Activated CD8-positive, alpha-beta T cell treated with anti-CD3 and anti-CD28 coated beads, Interleukin-2, amount 10 ng/mL, durations not matched to agents 7 days and 5 days (primary cell): ENCODE measurements around the gene TMA7. TPM values are rescaled to one million over a fixed set of nuclear protein-coding genes. Genes with fewer than 3 reads are reported as not detected.

ENCODE experiments used
- ATAC-seq: fragments of 150-1000 bp; cut with Tn5 transposase; one replicate; pipeline ENCODE4 v1.10.0; 2021; ENCODE audit warnings: moderate library complexity
- CTCF ChIA-PET: fragments of 350-600 bp; sonication (Branson Sonifier 250); formaldehyde crosslinking; loops from one replicate; lab custom pipeline; 2021; ENCODE audit warnings: antibody characterized with exemption; lab: Charles Lee
- POLR2A ChIA-PET: fragments of 350-600 bp; sonication (Branson Sonifier 250); formaldehyde crosslinking; loops from one replicate; lab custom pipeline; 2021; ENCODE audit warnings: antibody characterized with exemption; lab: Charles Lee
- DNase-seq: peaks from one replicate; pipeline ENCODE4 v3.0.0-alpha.2; 2020
- H3K27ac Mint-ChIP-seq: one replicate; pipeline ENCODE4 v1.8.0; 2021; ENCODE audit warnings: mild to moderate bottlenecking, mixed read lengths
- H3K27me3 Mint-ChIP-seq: one replicate; pipeline ENCODE4 v1.8.0; 2021; ENCODE audit warnings: low read depth, mixed read lengths
- H3K36me3 Mint-ChIP-seq: one replicate; pipeline ENCODE4 v1.8.0; 2021; ENCODE audit warnings: low read depth, mixed read lengths
- H3K4me1 Mint-ChIP-seq: one replicate; pipeline ENCODE4 v1.8.0; 2021; ENCODE audit warnings: low read depth, mixed read lengths
- H3K4me3 Mint-ChIP-seq: one replicate; pipeline ENCODE4 v1.8.0; 2021; ENCODE audit warnings: mild to moderate bottlenecking, mixed read lengths
- H3K9me3 Mint-ChIP-seq: one replicate; pipeline ENCODE4 v1.8.0; 2022; ENCODE audit warnings: mixed read lengths; ENCODE audit not compliant: insufficient read depth
- total RNA-seq, 2 experiments: library from RNA; stranded (reverse); gene quantifications; one replicate each; pipeline ENCODE4 v1.2.3, GENCODE V29; 2021

The TMA7 gene
- total RNA-seq, 2 experiments from 2014 or later, result 339 to 364 TPM

- ATAC-seq, result no peak
- Mint-ChIP-seq H3K4me1 (peaks cover 17% of the 10 kb centered on the region), H3K9me3 (no peaks in the 10 kb centered on the region)
Observed at GRCh38 chr3:48426401-48426909, 13.6 kb upstream of the TMA7 start.

GRCh38 chr3:48426944-48427629, 13.0 kb upstream of the TMA7 start:
- POLR2A ChIA-PET, result interaction anchor here (1.3 kb wide), 1 partner anchor 12 kb away, joined by 3 read pairs; the partner anchor contains the start of gene CCDC51
- H3K4me3 Mint-ChIP-seq, result no peak overlapping the region
- peaks cover 7% of the 10 kb centered on the region for H3K36me3 Mint-ChIP-seq
- CTCF ChIA-PET, result interaction anchor here (1.6 to 6.0 kb wide), 2 partner anchors 9 to 27 kb away, joined by 6 to 59 read pairs; no protein-coding TSS in a partner anchor
- no peaks in the 10 kb centered on the region for H3K9me3 Mint-ChIP-seq
- peaks cover 18% of the 10 kb centered on the region for H3K27me3 Mint-ChIP-seq
- peak overlapping the region; percentile 6 for H3K27ac Mint-ChIP-seq
- ATAC-seq, result no peak
- no peak for DNase-seq
- H3K4me1 Mint-ChIP-seq, result peaks cover 13% of the 10 kb centered on the region

More at GRCh38 chr3:48426401-48426909, 13.6 kb upstream of the TMA7 start:
- DNase-seq, result no peak
- Mint-ChIP-seq H3K27ac (no peak overlapping the region), H3K4me3 (no peak overlapping the region), H3K27me3 (peaks cover 18% of the 10 kb centered on the region), H3K36me3 (peaks cover 2% of the 10 kb centered on the region)
- ChIA-PET CTCF (interaction anchor here (1.6 to 6.0 kb wide), 2 partner anchors 10 to 26 kb away, joined by 6 to 59 read pairs; no protein-coding TSS in a partner anchor), POLR2A (interaction anchor here (1.3 kb wide), 1 partner anchor 13 kb away, joined by 3 read pairs; the partner anchor contains the start of gene CCDC51)

GRCh38 chr3:48427630-48427962, 12.5 kb upstream of the TMA7 start:
- ATAC-seq, result no peak
- H3K9me3 Mint-ChIP-seq, result no peaks in the 10 kb centered on the region
- H3K4me1 Mint-ChIP-seq, result peaks cover 13% of the 10 kb centered on the region
- DNase-seq, result no peak
- H3K4me3 Mint-ChIP-seq, result no peak overlapping the region
- peaks cover 18% of the 10 kb centered on the region for H3K27me3 Mint-ChIP-seq
- no peak overlapping the region for H3K27ac Mint-ChIP-seq
- POLR2A ChIA-PET, result interaction anchor here (1.3 kb wide), 1 partner anchor 12 kb away, joined by 3 read pairs; the partner anchor contains the start of gene CCDC51
- CTCF ChIA-PET, result interaction anchor here (6.0 kb wide), 1 partner anchor 9 kb away, joined by 59 read pairs; no protein-coding TSS in a partner anchor
- peaks cover 7% of the 10 kb centered on the region for H3K36me3 Mint-ChIP-seq

- Mint-ChIP-seq H3K4me3 (peak overlapping the region; percentile 7), H3K36me3 (peaks cover 7% of the 10 kb centered on the region), H3K27me3 (peaks cover 18% of the 10 kb centered on the region), H3K9me3 (no peaks in the 10 kb centered on the region), H3K4me1 (peaks cover 13% of the 10 kb centered on the region), H3K27ac (no peak overlapping the region)
- ChIA-PET CTCF (interaction anchor here (6.0 kb wide), 1 partner anchor 8 kb away, joined by 59 read pairs; no protein-coding TSS in a partner anchor), POLR2A (interaction anchor here (1.0 to 1.3 kb wide), 2 partner anchors 11 to 16 kb away, joined by 3 read pairs; partner anchors contain the start of gene CCDC51)
- ATAC-seq (no peak), DNase-seq (no peak)
Observed at GRCh38 chr3:48428088-48428571, 11.9 kb upstream of the TMA7 start.

GRCh38 chr3:48428572-48429316, 11.3 kb upstream of the TMA7 start:
- CTCF ChIA-PET, result no interaction called here

GRCh38 chr3:48429317-48429959, 10.6 kb upstream of the TMA7 start:
- peaks cover 11% of the 10 kb centered on the region for H3K36me3 Mint-ChIP-seq

More at GRCh38 chr3:48428572-48429316, 11.3 kb upstream of the TMA7 start:
- H3K27me3 Mint-ChIP-seq, result peaks cover 18% of the 10 kb centered on the region
- H3K4me1 Mint-ChIP-seq, result peaks cover 13% of the 10 kb centered on the region
- H3K36me3 Mint-ChIP-seq, result peaks cover 7% of the 10 kb centered on the region
- ATAC-seq, result peak; percentile 57
- H3K9me3 Mint-ChIP-seq, result no peaks in the 10 kb centered on the region
- no peak for DNase-seq
- peak overlapping the region; percentile 7 for H3K4me3 Mint-ChIP-seq
- POLR2A ChIA-PET, result interaction anchor here (1.0 kb wide), 1 partner anchor 16 kb away, joined by 3 read pairs; no protein-coding TSS in a partner anchor
- H3K27ac Mint-ChIP-seq, result no peak overlapping the region

GRCh38 chr3:48429960-48430707, 9.9 kb upstream of the TMA7 start, which contains the start of gene PLXNB1:
Gene PLXNB1, minus strand, starts transcription at chr3:48430086. Its CDS starts 5,475 bp downstream, at chr3:48424611.
- Mint-ChIP-seq H3K4me3 (peak within 1 kb of the TSS; percentile 71), H3K27ac (peak within 1 kb of the TSS; percentile 61)

More at GRCh38 chr3:48429317-48429959, 10.6 kb upstream of the TMA7 start:
- Mint-ChIP-seq H3K27me3 (peaks cover 18% of the 10 kb centered on the region), H3K4me1 (peaks cover 17% of the 10 kb centered on the region), H3K9me3 (no peaks in the 10 kb centered on the region), H3K27ac (no peak overlapping the region), H3K4me3 (peak overlapping the region; percentile 71)
- DNase-seq, result peak; percentile 53
- ChIA-PET CTCF (interaction anchor here (1.6 to 8.4 kb wide), 3 partner anchors 11 to 120 kb away, joined by 4 to 342 read pairs (median 10); partner anchors contain the start of genes CCDC51 and TMA7), POLR2A (interaction anchor here (0.6 kb wide), 1 partner anchor 10 kb away, joined by 3 read pairs; the partner anchor contains the start of genes CCDC51 and TMA7)
- peak; percentile 74 for ATAC-seq

GRCh38 chr3:48430708-48431101, 9.4 kb upstream of the TMA7 start:
- Mint-ChIP-seq H3K4me3 (peak overlapping the region; percentile 9), H3K9me3 (no peaks in the 10 kb centered on the region), H3K36me3 (peaks cover 11% of the 10 kb centered on the region), H3K27ac (no peak overlapping the region), H3K4me1 (peaks cover 27% of the 10 kb centered on the region), H3K27me3 (peaks cover 18% of the 10 kb centered on the region)
- ATAC-seq (no peak), DNase-seq (no peak)
- CTCF ChIA-PET, result interaction anchor here (1.6 to 8.4 kb wide), 3 partner anchors 10 to 118 kb away, joined by 4 to 342 read pairs (median 10); partner anchors contain the start of genes CCDC51 and TMA7
- POLR2A ChIA-PET, result interaction anchor here (0.7 to 1.1 kb wide), 2 partner anchors 9 to 21 kb away, joined by 3 read pairs; partner anchors contain the start of gene CCDC51

More at GRCh38 chr3:48429960-48430707, 9.9 kb upstream of the TMA7 start, which contains the start of gene PLXNB1:
- ATAC-seq (peak; percentile 8), DNase-seq (no peak)
- H3K36me3 Mint-ChIP-seq, result peaks cover 11% of the 10 kb centered on the region
- peaks cover 18% of the 10 kb centered on the region for H3K27me3 Mint-ChIP-seq
- CTCF ChIA-PET, result interaction anchor here (1.6 to 8.4 kb wide), 3 partner anchors 10 to 119 kb away, joined by 4 to 342 read pairs (median 10); partner anchors contain the start of genes CCDC51 and TMA7
- H3K9me3 Mint-ChIP-seq, result no peaks in the 10 kb centered on the region
- POLR2A ChIA-PET, result interaction anchor here (0.6 to 1.1 kb wide), 3 partner anchors 9 to 21 kb away, joined by 3 read pairs; partner anchors contain the start of genes CCDC51 and TMA7
- H3K4me1 Mint-ChIP-seq, result peaks cover 24% of the 10 kb centered on the region

GRCh38 chr3:48431224-48432029, 8.6 kb upstream of the TMA7 start:
- H3K4me1 Mint-ChIP-seq, result peaks cover 27% of the 10 kb centered on the region
- CTCF ChIA-PET, result interaction anchor here (1.5 to 8.4 kb wide), 3 partner anchors 9 to 127 kb away, joined by 4 to 342 read pairs (median 10); partner anchors contain the start of genes CCDC51 and TMA7
- no peaks in the 10 kb centered on the region for H3K9me3 Mint-ChIP-seq
- peaks cover 11% of the 10 kb centered on the region for H3K36me3 Mint-ChIP-seq
- peaks cover 18% of the 10 kb centered on the region for H3K27me3 Mint-ChIP-seq
- DNase-seq (no peak), ATAC-seq (no peak)
- no peak overlapping the region for H3K27ac Mint-ChIP-seq
- H3K4me3 Mint-ChIP-seq, result peak overlapping the region; percentile 9
- POLR2A ChIA-PET, result interaction anchor here (1.1 kb wide), 1 partner anchor 8 kb away, joined by 3 read pairs; the partner anchor contains the start of gene CCDC51
